Measurements from ENCODE around the gene ANXA3.

ANXA3 gene

DNA sequence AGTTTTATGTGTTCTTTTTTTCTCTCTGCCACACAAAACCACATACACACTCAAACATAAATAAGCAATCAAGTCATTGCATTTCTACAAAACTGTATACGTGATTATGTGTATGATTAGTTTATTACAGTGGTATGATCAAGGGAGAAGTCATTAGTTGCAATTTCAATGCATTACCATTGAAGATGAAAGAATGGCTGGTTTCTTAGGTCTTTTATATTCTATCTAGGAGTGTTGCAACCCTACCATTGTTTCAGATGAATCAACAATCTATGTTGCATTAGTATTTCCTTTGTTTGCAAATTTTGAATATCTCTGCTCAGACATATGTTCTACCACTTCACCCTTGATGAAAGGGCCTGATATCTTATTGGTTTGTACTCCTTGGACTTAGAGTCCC lies 6.8 kb downstream of the ANXA3 start:
- Histone ChIP-seq H3K4me3 (ENCODE audit: low read length) (no peak overlapping the region), H3K9ac (ENCODE audit: low read depth, low read length) (no peak overlapping the region), H3K36me3 (ENCODE audit: insufficient read depth, low read length) (peaks cover 25% of the 10 kb centered on the region), H3K4me1 (ENCODE audit: insufficient read depth, low read length) (peaks cover 50% of the 10 kb centered on the region; the same call in 1 of the 2 replicates), H3K9me3 (ENCODE audit: insufficient read depth, low read depth, low read length) (no peaks in the 10 kb centered on the region), H3K27ac (ENCODE audit: low read depth, low read length) (no peak overlapping the region), H3K27me3 (ENCODE audit: insufficient read depth, low read length) (no peaks in the 10 kb centered on the region)
- 100% methylated on average over 1 of the region's 1 CpG for WGBS

DNA sequence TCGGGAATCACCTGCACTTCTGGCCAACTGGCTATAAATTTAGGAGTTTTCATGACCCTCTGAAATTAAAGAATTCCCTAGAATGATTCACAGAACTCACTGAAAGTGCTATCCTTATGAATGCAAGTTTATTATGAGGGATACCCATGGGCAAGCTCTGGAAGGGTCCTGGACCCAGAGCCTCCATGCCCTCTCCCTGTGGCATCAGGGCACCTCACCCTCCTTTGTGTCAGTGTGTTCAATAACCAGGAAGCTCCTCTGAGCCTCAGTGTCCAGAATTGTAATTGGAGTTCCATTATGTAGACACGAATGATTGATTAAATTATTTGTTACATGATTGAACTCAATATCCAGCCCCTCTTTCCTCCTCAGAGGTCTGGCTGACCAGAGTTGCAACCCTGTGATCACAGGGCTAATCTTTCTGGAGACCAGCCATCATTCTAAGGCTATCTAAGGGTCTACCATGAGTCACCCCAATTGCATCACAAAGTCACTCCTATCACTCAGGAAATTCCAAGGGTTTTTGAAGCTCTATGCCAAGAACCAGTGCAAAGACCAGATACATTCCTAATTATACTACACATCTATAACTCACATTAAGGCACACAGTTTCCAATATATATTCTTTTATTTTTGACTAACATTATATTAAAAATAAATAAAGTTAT lies 8.9 kb downstream of the ANXA3 start:
- Histone ChIP-seq H3K27me3 (ENCODE audit: insufficient read depth, low read length) (no peaks in the 10 kb centered on the region), H3K4me3 (ENCODE audit: low read length) (no peak overlapping the region), H3K36me3 (ENCODE audit: insufficient read depth, low read length) (peaks cover 15% of the 10 kb centered on the region), H3K9me3 (ENCODE audit: insufficient read depth, low read depth, low read length) (no peaks in the 10 kb centered on the region), H3K9ac (ENCODE audit: low read depth, low read length) (no peak overlapping the region), H3K4me1 (ENCODE audit: insufficient read depth, low read length) (peaks cover 41% of the 10 kb centered on the region; the same call in 1 of the 2 replicates), H3K27ac (ENCODE audit: low read depth, low read length) (no peak overlapping the region)
- WGBS, result 83% methylated on average over 1 of the region's 2 CpGs

DNA sequence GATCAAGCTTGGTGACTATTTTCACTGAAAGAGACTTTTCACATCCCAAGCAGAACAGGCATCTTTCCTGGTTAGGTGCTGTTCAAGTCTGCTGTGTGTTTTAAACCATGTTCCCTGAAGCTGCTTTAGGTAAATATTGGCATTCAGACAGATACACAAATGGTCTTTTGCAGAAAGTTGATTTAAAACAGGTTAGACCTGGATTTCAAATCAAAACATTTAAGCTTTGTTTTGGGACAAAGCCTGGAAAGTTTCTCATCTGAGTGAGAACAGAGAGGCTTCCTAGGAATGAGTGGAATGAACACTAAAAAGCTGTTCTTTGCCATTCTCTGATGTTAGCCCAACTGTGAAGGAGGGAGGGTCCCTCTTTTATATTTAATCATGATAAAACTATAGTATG lies 10.1 kb downstream of the ANXA3 start:
- peaks cover 51% of the 10 kb centered on the region for H3K4me1 ChIP-seq (ENCODE audit: insufficient read depth, low read length)
- H3K27me3 ChIP-seq (ENCODE audit: insufficient read depth, low read length), result no peaks in the 10 kb centered on the region
- H3K36me3 ChIP-seq (ENCODE audit: insufficient read depth, low read length), result peaks cover 4% of the 10 kb centered on the region; the same call in 1 of the 2 replicates
- no peaks in the 10 kb centered on the region for H3K9me3 ChIP-seq (ENCODE audit: insufficient read depth, low read depth, low read length)
- H3K9ac ChIP-seq (ENCODE audit: low read depth, low read length), result no peak overlapping the region
- no peak overlapping the region for H3K27ac ChIP-seq (ENCODE audit: low read depth, low read length)
- H3K4me3 ChIP-seq (ENCODE audit: low read length), result no peak overlapping the region

DNA sequence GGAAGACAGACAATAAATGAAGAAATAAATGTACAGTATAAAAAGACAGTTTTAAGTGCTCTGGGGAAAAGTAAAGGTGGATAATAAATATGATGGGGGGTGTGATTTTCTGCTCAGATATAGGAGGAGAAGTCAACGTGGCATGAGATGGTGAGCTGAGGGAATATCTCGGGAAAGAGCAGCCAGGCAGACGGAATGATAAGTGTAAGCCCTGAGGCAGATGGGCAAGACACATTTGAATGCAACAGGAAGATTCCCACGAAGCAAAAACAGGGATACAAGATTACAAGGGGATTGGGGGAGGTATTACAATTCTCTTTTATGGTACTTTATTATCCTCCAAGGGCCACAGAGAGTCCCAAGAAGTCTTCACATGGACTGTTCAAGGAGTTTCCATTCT lies 11.1 kb downstream of the ANXA3 start:
- Histone ChIP-seq H3K4me3 (ENCODE audit: low read length) (no peak overlapping the region), H3K9ac (ENCODE audit: low read depth, low read length) (no peak overlapping the region)
- WGBS, result 74% methylated on average over 4 of the region's 4 CpGs

DNA sequence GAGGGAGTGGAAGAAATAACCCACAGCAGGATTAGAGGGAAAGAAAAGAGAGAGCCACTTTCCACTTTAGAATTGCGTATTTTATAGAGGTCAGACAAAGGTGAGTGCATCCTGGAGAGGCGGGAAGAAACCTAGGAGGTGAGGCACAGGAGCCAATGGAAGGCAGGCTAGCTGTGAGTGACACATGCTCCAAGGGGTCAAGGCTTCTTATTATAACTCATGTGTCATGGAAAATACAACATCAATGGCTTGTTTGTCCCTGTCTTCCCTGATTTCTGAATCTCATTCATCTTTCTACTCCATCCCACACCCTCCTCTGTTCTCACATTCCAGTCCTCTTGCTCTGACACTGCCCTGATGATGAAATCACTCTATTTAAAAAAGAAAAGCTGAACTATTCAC lies 14.4 kb downstream of the ANXA3 start:
- peaks cover 3% of the 10 kb centered on the region; the same call in 1 of the 2 replicates for H3K36me3 ChIP-seq (ENCODE audit: insufficient read depth, low read length)
- no peaks in the 10 kb centered on the region for H3K27me3 ChIP-seq (ENCODE audit: insufficient read depth, low read length)
- H3K27ac ChIP-seq (ENCODE audit: low read depth, low read length), result no peak overlapping the region
- peaks cover 57% of the 10 kb centered on the region for H3K4me1 ChIP-seq (ENCODE audit: insufficient read depth, low read length)
- H3K4me3 ChIP-seq (ENCODE audit: low read length), result no peak overlapping the region
- no peaks in the 10 kb centered on the region for H3K9me3 ChIP-seq (ENCODE audit: insufficient read depth, low read depth, low read length)
- no peak overlapping the region for H3K9ac ChIP-seq (ENCODE audit: low read depth, low read length)
- WGBS, result 79% methylated on average over 2 of the region's 2 CpGs

More for the DNA sequence above, 11.1 kb downstream of the ANXA3 start:
- Histone ChIP-seq H3K9me3 (ENCODE audit: insufficient read depth, low read depth, low read length) (no peaks in the 10 kb centered on the region), H3K27me3 (ENCODE audit: insufficient read depth, low read length) (no peaks in the 10 kb centered on the region), H3K4me1 (ENCODE audit: insufficient read depth, low read length) (peaks cover 55% of the 10 kb centered on the region), H3K27ac (ENCODE audit: low read depth, low read length) (no peak overlapping the region), H3K36me3 (ENCODE audit: insufficient read depth, low read length) (peaks cover 4% of the 10 kb centered on the region; the same call in 1 of the 2 replicates)

DNA sequence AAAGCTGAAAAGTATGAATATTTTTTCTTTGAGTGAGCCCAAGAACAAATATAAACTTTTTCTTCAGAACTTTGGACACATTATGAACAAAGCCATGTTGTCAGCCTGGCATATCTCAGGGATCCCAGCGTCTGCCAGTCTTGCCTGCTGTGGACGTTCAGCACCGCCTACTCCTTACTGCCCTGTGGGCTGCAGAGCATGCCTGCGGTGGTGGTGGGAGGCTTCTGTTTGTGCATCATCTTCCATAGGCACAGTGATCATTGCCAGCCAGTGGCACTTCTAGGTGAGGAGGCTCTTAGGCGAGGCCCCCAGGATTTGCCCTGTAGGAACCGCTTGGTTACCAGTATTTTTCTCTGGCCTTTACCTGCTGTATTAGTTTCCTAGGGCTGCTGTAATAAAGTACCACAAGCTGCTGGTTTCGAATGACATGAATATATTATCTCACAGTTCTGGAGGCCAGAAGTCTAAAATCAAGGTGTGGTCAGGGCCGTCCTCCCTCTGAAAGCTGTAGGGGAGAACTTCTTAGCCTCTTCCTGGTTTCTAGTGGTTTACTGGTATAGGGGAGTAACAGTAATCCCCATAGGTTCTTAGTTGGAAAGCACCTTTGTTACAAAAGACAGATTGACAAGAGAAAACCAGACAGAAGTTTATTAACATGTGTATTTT lies 15.4 kb downstream of the ANXA3 start:
- 89% methylated on average over 8 of the region's 8 CpGs for WGBS
- peaks cover 47% of the 10 kb centered on the region for H3K4me1 ChIP-seq (ENCODE audit: insufficient read depth, low read length)
- no peak overlapping the region for H3K4me3 ChIP-seq (ENCODE audit: low read length)
- H3K27me3 ChIP-seq (ENCODE audit: insufficient read depth, low read length), result no peaks in the 10 kb centered on the region
- H3K9me3 ChIP-seq (ENCODE audit: insufficient read depth, low read depth, low read length), result no peaks in the 10 kb centered on the region
- peak overlapping the region; percentile 0; the same call in 1 of the 2 replicates for H3K27ac ChIP-seq (ENCODE audit: low read depth, low read length)
- peaks cover 8% of the 10 kb centered on the region; the same call in 1 of the 2 replicates for H3K36me3 ChIP-seq (ENCODE audit: insufficient read depth, low read length)
- H3K9ac ChIP-seq (ENCODE audit: low read depth, low read length), result no peak overlapping the region

DNA sequence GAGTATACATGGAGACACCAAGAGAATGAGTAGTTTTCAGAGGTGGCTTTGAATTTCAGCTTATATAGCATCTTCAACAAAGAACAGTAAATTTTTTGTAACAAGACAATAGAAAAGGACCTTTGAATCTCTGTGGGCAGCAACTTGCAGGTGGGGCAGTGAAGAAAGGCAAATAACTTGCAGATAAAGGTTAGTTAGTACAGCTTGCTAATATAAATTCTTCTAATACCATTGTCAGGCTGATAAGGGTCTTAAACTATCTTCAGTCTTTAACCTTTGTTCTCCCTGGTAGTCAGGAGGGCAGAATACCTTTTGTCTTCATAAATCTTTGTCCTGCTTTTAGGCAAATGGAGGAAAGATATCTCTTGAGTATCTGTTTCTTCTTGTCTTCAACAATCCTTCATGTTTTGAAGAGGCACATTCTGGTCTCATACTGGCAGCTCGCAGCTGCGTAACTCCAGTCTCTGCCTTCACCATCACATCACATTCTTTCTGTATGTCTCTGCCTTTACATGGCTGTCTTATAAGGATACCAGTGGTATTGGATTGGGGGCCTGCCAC lies 16.0 kb downstream of the ANXA3 start:
- Histone ChIP-seq H3K27me3 (ENCODE audit: insufficient read depth, low read length) (no peaks in the 10 kb centered on the region), H3K36me3 (ENCODE audit: insufficient read depth, low read length) (peaks cover 8% of the 10 kb centered on the region; the same call in 1 of the 2 replicates), H3K9ac (ENCODE audit: low read depth, low read length) (no peak overlapping the region), H3K9me3 (ENCODE audit: insufficient read depth, low read depth, low read length) (no peaks in the 10 kb centered on the region), H3K4me1 (ENCODE audit: insufficient read depth, low read length) (peaks cover 41% of the 10 kb centered on the region), H3K27ac (ENCODE audit: low read depth, low read length) (peak overlapping the region; percentile 56; the same call in 1 of the 2 replicates), H3K4me3 (ENCODE audit: low read length) (no peak overlapping the region)
- WGBS, result 82% methylated on average over 2 of the region's 2 CpGs

DNA sequence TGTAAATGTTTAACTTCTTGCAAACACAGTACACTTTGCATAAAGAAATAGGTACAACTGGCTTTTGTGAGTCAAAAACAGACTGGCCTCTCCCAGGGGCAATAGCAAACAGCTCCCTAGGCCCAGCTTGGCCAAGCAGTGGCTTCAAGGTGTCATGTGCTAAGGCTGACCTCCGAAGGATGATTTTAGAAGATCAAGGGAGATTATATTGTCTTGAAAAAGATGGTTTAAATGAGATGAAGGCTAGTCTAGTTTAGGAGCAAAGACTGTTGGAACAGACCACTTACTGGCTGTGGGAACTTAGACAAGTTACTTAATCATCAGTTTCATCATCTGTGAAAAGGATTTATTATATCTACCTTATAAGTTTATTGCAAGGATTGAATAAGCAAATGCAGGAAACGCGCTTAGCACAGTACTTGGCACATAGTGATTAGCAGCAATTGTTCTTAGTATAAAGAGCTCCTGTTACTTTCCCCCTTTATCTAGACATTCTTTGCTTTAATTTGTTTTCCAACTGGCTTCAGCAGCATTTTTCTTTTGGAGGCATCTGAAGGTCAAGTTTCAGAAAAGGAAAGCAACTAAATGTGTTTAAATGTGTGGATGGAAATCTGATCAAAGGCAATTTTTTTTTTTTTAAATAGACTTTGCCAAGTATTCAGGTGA lies 17.2 kb downstream of the ANXA3 start:
- 94% methylated on average over 3 of the region's 3 CpGs for WGBS
- no peak overlapping the region for H3K27ac ChIP-seq (ENCODE audit: low read depth, low read length)

DNA sequence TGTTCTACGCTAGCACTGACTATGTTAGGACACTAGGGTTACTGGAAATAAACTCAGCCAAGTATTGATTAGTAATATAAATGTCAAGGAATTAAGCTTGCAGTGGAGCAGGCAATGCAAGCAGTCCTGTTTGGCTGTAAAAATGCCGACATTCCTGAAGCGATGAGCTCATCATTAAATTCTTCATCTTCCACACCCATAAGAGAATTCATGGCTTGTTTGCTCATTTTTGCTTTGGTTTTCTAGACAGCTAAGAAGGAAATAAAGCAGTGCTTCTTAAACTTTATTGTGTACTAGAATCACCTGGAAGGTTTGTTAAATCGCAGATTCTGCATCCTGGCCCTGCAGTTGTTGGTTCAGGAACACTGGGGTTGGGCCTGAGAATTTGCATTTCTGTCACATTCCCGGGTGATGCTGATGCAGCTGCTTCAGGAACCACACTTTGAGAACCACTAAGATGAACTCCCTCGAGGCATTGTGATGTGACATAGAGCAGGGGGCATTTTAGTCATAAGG lies 17.8 kb downstream of the ANXA3 start:
- Histone ChIP-seq H3K27me3 (ENCODE audit: insufficient read depth, low read length) (no peaks in the 10 kb centered on the region), H3K9ac (ENCODE audit: low read depth, low read length) (no peak overlapping the region), H3K27ac (ENCODE audit: low read depth, low read length) (no peak overlapping the region), H3K36me3 (ENCODE audit: insufficient read depth, low read length) (peaks cover 15% of the 10 kb centered on the region), H3K4me1 (ENCODE audit: insufficient read depth, low read length) (peaks cover 33% of the 10 kb centered on the region), H3K9me3 (ENCODE audit: insufficient read depth, low read depth, low read length) (no peaks in the 10 kb centered on the region), H3K4me3 (ENCODE audit: low read length) (no peak overlapping the region)
- 78% methylated on average over 6 of the region's 6 CpGs for WGBS

More for the DNA sequence above, 17.2 kb downstream of the ANXA3 start:
- Histone ChIP-seq H3K9ac (ENCODE audit: low read depth, low read length) (no peak overlapping the region), H3K36me3 (ENCODE audit: insufficient read depth, low read length) (peaks cover 12% of the 10 kb centered on the region), H3K4me1 (ENCODE audit: insufficient read depth, low read length) (peaks cover 33% of the 10 kb centered on the region), H3K4me3 (ENCODE audit: low read length) (no peak overlapping the region), H3K27me3 (ENCODE audit: insufficient read depth, low read length) (no peaks in the 10 kb centered on the region), H3K9me3 (ENCODE audit: insufficient read depth, low read depth, low read length) (no peaks in the 10 kb centered on the region)

DNA sequence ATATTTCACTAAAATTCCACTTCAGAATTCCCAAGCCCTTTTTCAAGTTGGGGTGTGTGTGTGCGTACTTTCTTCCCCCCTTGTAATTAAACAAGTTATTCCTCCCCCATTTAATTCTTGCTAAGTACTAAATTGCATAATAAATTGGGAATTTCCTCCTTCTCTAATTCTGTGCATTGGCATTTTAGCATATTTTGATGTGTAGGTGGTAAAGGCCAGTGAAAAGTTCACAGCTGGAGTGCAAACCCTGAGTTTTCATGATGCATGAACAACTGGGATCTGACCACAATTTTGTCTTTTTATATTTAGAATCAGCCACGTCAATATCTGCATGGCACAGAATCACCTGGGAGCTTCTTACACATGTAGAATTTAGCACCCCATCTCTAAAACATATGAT lies 18.5 kb downstream of the ANXA3 start:
- Histone ChIP-seq H3K9me3 (ENCODE audit: insufficient read depth, low read depth, low read length) (no peaks in the 10 kb centered on the region), H3K4me3 (ENCODE audit: low read length) (no peak overlapping the region), H3K36me3 (ENCODE audit: insufficient read depth, low read length) (peaks cover 21% of the 10 kb centered on the region), H3K27me3 (ENCODE audit: insufficient read depth, low read length) (no peaks in the 10 kb centered on the region), H3K4me1 (ENCODE audit: insufficient read depth, low read length) (peaks cover 33% of the 10 kb centered on the region), H3K27ac (ENCODE audit: low read depth, low read length) (no peak overlapping the region), H3K9ac (ENCODE audit: low read depth, low read length) (no peak overlapping the region)
- WGBS, result 100% methylated on average over 1 of the region's 2 CpGs

DNA sequence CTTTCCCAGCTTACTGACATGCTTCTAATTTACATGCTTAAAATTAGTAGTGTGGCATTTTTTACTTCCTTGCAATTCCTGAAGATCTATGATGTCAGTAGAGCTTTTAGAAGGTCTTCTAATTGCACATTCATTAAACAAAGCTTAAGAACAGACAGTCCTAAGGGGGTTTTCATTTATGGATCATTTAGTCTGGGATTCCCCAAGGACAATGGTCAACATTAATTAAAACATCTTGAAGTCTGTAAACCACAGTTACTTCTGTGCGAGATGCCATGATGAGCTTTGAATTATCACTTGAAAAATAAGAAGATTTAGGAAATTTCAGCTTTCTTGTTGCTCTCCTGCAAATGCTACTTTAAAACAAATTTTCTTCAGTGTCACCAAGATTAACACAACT lies 20.2 kb downstream of the ANXA3 start:
- H3K9ac ChIP-seq (ENCODE audit: low read depth, low read length), result no peak overlapping the region
- H3K4me1 ChIP-seq (ENCODE audit: insufficient read depth, low read length), result peaks cover 20% of the 10 kb centered on the region
- no peaks in the 10 kb centered on the region for H3K27me3 ChIP-seq (ENCODE audit: insufficient read depth, low read length)
- H3K4me3 ChIP-seq (ENCODE audit: low read length), result no peak overlapping the region
- WGBS, result 94% methylated on average over 1 of the region's 1 CpG
- no peaks in the 10 kb centered on the region for H3K9me3 ChIP-seq (ENCODE audit: insufficient read depth, low read depth, low read length)
- no peak overlapping the region for H3K27ac ChIP-seq (ENCODE audit: low read depth, low read length)
- H3K36me3 ChIP-seq (ENCODE audit: insufficient read depth, low read length), result peaks cover 31% of the 10 kb centered on the region
